ENCODE results near the gene ODF4. TPM values are rescaled to one million over a fixed set of nuclear protein-coding genes. Genes with fewer than 3 reads are reported as not detected.
"Not testable (repeated sequence)": the region's sequence is repeated elsewhere in the genome, so short reads cannot be mapped to it uniquely, and the experiment has no call there.

The ODF4 gene
- total RNA-seq, 1 donor from 2014 or later: not detected

DNA sequence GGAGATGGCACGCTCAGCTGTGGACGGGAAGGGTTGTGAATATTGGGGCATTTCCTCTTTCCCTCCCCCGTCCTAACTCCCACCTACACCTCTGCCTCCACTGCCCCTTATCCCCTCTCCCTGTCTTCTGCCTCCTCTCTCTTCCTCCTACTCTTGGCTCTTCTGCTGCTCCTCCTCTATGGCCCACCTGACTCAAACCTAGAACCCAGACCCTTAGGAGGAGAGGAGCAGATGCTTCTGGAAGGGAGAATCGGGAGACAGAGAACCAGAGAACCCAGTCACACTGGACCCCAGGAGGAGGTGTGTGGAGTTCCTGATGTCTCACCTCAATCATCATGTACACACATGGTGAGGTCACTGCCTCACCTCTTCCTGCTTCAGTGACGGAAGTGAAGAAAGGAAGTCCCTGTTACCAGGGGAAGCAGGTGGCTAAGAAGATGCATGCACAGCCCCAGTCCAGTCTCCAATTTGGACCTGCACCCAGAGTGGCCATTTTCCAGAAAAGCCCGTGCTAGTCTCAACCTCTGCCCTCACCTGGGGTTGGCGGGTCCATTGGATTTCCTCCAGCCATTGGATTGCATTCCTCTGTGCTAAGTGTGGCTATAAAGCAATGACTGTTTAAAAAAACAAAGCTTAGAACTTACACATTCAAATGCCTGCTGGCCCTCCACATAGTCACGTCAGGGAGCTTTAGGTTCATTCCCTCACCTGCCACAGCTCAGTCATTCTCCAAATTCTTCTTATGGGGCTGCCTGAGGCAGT is 54.0 kb downstream of the ODF4 start:
- DNase-seq (ENCODE audit: low read depth): no peak

DNA sequence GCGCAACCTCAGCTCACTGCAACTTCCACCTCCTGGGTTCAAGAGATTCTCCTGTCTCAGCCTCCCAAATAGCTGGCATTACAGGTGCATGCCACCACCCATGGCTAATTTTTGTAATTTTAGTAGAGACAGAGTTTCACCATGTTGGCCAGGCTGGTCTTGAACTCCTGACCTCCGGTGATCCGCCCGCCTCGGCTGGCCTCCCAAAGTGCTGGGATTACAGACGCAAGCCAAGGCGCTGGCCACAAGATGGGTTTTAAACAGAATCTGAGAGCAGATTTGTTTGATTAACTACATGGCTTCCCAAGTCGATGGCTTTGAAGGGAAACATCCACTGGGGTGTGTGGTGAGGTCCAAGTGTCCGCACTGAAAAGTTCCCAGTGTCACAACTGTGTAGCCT is 54.9 kb downstream of the ODF4 start:
- DNase-seq (ENCODE audit: low read depth): not testable (repeated sequence)

Other genes starting within 250 kb of the ODF4 start
- gene ALOXE3, start 221.3 kb upstream of the ODF4 start, total RNA-seq: not detected in 2 replicates
- gene HES7, start 215.7 kb upstream of the ODF4 start, total RNA-seq: 0.16 and 0.53 TPM in 2 replicates
- 6.4 and 16.6 TPM in 2 replicates for gene PER1, start 187.4 kb upstream of the ODF4 start, total RNA-seq
- 10.5 and 12.3 TPM in 2 replicates for gene VAMP2, start 176.9 kb upstream of the ODF4 start, total RNA-seq
- gene TMEM107, start 163.5 kb upstream of the ODF4 start, total RNA-seq: 11.5 and 15.9 TPM in 2 replicates
- gene BORCS6, start 149.7 kb upstream of the ODF4 start, total RNA-seq: 13.1 and 14.0 TPM in 2 replicates
- 1.3 and 2.0 TPM in 2 replicates for gene AURKB, start 129.3 kb upstream of the ODF4 start, total RNA-seq
- 2.9 and 3.8 TPM in 2 replicates for gene CTC1, start 91.8 kb upstream of the ODF4 start, total RNA-seq
- 16.1 and 20.6 TPM in 2 replicates for gene PFAS, start 90.6 kb upstream of the ODF4 start, total RNA-seq
- 10.6 and 10.9 TPM in 2 replicates for gene RANGRF, start 51.2 kb upstream of the ODF4 start, total RNA-seq
- gene SLC25A35, start 44.4 kb upstream of the ODF4 start, total RNA-seq: 1.1 and 2.0 TPM in 2 replicates
- gene ARHGEF15, start 29.6 kb upstream of the ODF4 start, total RNA-seq: not detected in 2 replicates
- 2,711 and 2,984 TPM in 2 replicates for gene RPL26, start 43.4 kb downstream of the ODF4 start, total RNA-seq
- not detected in 2 replicates for gene RNF222, start 58.0 kb downstream of the ODF4 start, total RNA-seq
- gene NDEL1, start 96.0 kb downstream of the ODF4 start, total RNA-seq: 71.1 and 74.7 TPM in 2 replicates

All from myocyte (in vitro differentiated cells).